Cardiac fibroblast (primary cell): ENCODE results near the gene ZNF816.

Experiments used
- DNase-seq, 2 donors: peaks; one replicate each; pipeline versions ENCODE4 v3.0.0 to v3.0.0-alpha.2; 2010; ENCODE audit warnings: low read depth in 2 of 2
- H3K4me3 ChIP-seq, 2 donors: replicated peaks in 1 of 2; 1 replicate in 1 of 2; 2 replicates in 1 of 2; pipeline ENCODE4 v1.5.1; 2011; ENCODE audit warnings: low read depth in 2 of 2, low read length in 2 of 2, mild to moderate bottlenecking in 2 of 2, moderate library complexity in 1 of 2
- CTCF ChIP-seq: IDR thresholded peaks from one replicate; pipeline ENCODE4 v1.5.1; 2011; ENCODE audit warnings: low read depth, mild to moderate bottlenecking, low read length, inconsistent platforms

The ZNF816 gene

GRCh38 chr19:52963247-52963618 is 552 bp upstream of the ZNF816 start:
- H3K4me3 ChIP-seq: peak overlapping the region; percentile 74 to 78
- no peak for DNase-seq
- TF ChIP-seq CTCF: no peak

GRCh38 chr19:52961981-52962380 is 700 bp downstream of the ZNF816 start:
- no peak for TF ChIP-seq CTCF
- peak in 1 of 2 donors; percentile 18 for DNase-seq
- peak overlapping the region; percentile 74 to 78 for H3K4me3 ChIP-seq

- no peak for DNase-seq
- no peak overlapping the region for H3K4me3 ChIP-seq
- no peak for TF ChIP-seq CTCF
Measured at GRCh38 chr19:52959613-52960295, 2.9 kb downstream of the ZNF816 start.

- no peak for TF ChIP-seq CTCF
- DNase-seq: no peak
- H3K4me3 ChIP-seq: no peak overlapping the region
Measured at GRCh38 chr19:52957591-52957990, 5.1 kb downstream of the ZNF816 start.

GRCh38 chr19:52956917-52957316 is 5.8 kb downstream of the ZNF816 start:
- TF ChIP-seq CTCF: no peak
- no peak for DNase-seq
- no peak overlapping the region for H3K4me3 ChIP-seq

GRCh38 chr19:52949422-52949821 is 13.3 kb downstream of the ZNF816 start:
- no peak for TF ChIP-seq CTCF

More at GRCh38 chr19:52949422-52949821, 13.3 kb downstream of the ZNF816 start:
- no peak for DNase-seq
- H3K4me3 ChIP-seq: no peak overlapping the region
